Glutamatergic neuron (in vitro differentiated cells): ENCODE data around the gene CYP2A13. TPM values are rescaled to one million over a fixed set of nuclear protein-coding genes. Genes with fewer than 3 reads are reported as not detected.
"Not testable (repeated sequence)": the region's sequence is repeated elsewhere in the genome, so short reads cannot be mapped to it uniquely, and the experiment has no call there.

Source experiments
- DNase-seq: peaks from one replicate; pipeline ENCODE4 v3.0.0; 2022
- H3K27ac Mint-ChIP-seq: one replicate; pipeline ENCODE4 v1.8.0; 2020; ENCODE audit warnings: mild to moderate bottlenecking, mixed read lengths, inconsistent platforms; ENCODE audit not compliant: unreplicated experiment
- H3K27me3 Mint-ChIP-seq: one replicate; pipeline ENCODE4 v1.8.0; 2020; ENCODE audit warnings: mild to moderate bottlenecking, moderate library complexity, mixed read lengths, inconsistent platforms; ENCODE audit not compliant: unreplicated experiment
- H3K36me3 Mint-ChIP-seq: one replicate; pipeline ENCODE4 v1.8.0; 2020; ENCODE audit warnings: mild to moderate bottlenecking, mixed read lengths, inconsistent platforms; ENCODE audit not compliant: unreplicated experiment
- H3K4me1 Mint-ChIP-seq: one replicate; pipeline ENCODE4 v1.8.0; 2020; ENCODE audit warnings: mild to moderate bottlenecking, low read depth, mixed read lengths, inconsistent platforms; ENCODE audit not compliant: unreplicated experiment
- H3K4me3 Mint-ChIP-seq: one replicate; pipeline ENCODE4 v1.8.0; 2020; ENCODE audit warnings: mild to moderate bottlenecking, mixed read lengths, inconsistent platforms; ENCODE audit not compliant: unreplicated experiment
- H3K9me3 Mint-ChIP-seq: one replicate; pipeline ENCODE4 v1.8.0; 2020; ENCODE audit warnings: mild to moderate bottlenecking, moderate library complexity, mixed read lengths, inconsistent platforms; ENCODE audit not compliant: unreplicated experiment
- long read RNA-seq: library from polyadenylated mRNA; unstranded; transcript quantifications from one replicate; pipeline ENCODE4 v2.0.0, GENCODE V29; 2020; ENCODE audit not compliant: unreplicated experiment
- total RNA-seq: library from RNA; stranded (reverse); fragmentation: NEBNext Ultra II Directional; extraction: Animal tissue kit (Norgen Biotek cat#: 25700); gene quantifications from one replicate; pipeline ENCODE4 v1.2.1, GENCODE V29; 2021; ENCODE audit not compliant: unreplicated experiment
- TF ChIP-seq, protein P1 (sequence below): fragments of 200-600 bp; sonication (generic); IDR thresholded peaks from one replicate; pipeline ENCODE4 v1.5.0; 2021; ENCODE audit not compliant: partially characterized antibody, unreplicated experiment

Gene CYP2A13, protein sequence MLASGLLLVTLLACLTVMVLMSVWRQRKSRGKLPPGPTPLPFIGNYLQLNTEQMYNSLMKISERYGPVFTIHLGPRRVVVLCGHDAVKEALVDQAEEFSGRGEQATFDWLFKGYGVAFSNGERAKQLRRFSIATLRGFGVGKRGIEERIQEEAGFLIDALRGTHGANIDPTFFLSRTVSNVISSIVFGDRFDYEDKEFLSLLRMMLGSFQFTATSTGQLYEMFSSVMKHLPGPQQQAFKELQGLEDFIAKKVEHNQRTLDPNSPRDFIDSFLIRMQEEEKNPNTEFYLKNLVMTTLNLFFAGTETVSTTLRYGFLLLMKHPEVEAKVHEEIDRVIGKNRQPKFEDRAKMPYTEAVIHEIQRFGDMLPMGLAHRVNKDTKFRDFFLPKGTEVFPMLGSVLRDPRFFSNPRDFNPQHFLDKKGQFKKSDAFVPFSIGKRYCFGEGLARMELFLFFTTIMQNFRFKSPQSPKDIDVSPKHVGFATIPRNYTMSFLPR
- not detected for total RNA-seq
- long read RNA-seq: 0 reads

DNA sequence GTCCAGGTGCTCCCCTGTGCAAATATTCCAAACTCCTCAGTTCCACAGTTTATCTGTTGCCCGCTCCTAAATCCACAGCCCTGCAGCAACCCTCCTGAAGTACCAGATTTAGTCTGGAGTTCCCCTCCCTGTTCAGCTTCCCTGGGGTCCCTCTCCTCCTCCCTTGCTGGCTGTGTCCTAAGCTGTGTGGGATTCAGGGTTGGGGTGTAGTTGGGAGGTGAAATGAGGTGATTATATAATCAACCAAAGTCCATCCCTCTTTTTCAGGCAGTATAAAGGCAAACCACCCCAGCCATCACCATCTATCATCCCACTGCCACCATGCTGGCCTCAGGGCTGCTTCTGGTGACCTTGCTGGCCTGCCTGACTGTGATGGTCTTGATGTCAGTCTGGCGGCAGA, at the start of gene CYP2A13:
TSS of gene CYP2A13 (plus strand) at position 301 of the 400 bp plus-strand sequence. CDS start at position 322, 21 bp downstream.
- Mint-ChIP-seq H3K27me3 (peaks cover 25% of the 10 kb centered on the region), H3K36me3 (peaks cover 11% of the 10 kb centered on the region), H3K4me3 (no peak within 1 kb of the TSS), H3K4me1 (no peaks in the 10 kb centered on the region), H3K27ac (no peak within 1 kb of the TSS), H3K9me3 (peaks cover 6% of the 10 kb centered on the region)
- TF ChIP-seq, protein P1, sequence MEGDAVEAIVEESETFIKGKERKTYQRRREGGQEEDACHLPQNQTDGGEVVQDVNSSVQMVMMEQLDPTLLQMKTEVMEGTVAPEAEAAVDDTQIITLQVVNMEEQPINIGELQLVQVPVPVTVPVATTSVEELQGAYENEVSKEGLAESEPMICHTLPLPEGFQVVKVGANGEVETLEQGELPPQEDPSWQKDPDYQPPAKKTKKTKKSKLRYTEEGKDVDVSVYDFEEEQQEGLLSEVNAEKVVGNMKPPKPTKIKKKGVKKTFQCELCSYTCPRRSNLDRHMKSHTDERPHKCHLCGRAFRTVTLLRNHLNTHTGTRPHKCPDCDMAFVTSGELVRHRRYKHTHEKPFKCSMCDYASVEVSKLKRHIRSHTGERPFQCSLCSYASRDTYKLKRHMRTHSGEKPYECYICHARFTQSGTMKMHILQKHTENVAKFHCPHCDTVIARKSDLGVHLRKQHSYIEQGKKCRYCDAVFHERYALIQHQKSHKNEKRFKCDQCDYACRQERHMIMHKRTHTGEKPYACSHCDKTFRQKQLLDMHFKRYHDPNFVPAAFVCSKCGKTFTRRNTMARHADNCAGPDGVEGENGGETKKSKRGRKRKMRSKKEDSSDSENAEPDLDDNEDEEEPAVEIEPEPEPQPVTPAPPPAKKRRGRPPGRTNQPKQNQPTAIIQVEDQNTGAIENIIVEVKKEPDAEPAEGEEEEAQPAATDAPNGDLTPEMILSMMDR: no peak
- no peak for DNase-seq

DNA sequence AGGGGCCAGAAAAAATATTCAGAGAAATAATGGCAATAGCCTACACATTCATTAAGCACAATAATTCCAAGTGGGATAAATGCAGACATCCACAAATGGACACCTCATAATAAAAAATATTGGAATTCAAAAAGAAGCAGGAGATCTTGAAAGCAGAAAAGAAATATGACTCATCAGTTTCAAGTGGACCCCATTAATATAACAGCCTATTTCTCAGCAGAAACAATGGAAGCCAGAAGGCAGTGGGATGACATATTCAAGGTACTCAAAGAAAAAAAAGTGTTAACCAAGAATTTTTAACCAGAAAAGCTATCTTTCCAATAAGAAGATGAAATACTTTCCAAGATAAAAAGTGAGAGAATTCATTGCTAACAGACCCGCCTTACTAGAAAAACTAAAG, 48.4 kb upstream of the CYP2A13 start:
- no peaks in the 10 kb centered on the region for H3K4me1 Mint-ChIP-seq
- H3K9me3 Mint-ChIP-seq: no peaks in the 10 kb centered on the region
- TF ChIP-seq, protein P1: no peak
- no peak overlapping the region for H3K27ac Mint-ChIP-seq
- no peaks in the 10 kb centered on the region for H3K27me3 Mint-ChIP-seq
- DNase-seq: no peak
- no peaks in the 10 kb centered on the region for H3K36me3 Mint-ChIP-seq
- no peak overlapping the region for H3K4me3 Mint-ChIP-seq

DNA sequence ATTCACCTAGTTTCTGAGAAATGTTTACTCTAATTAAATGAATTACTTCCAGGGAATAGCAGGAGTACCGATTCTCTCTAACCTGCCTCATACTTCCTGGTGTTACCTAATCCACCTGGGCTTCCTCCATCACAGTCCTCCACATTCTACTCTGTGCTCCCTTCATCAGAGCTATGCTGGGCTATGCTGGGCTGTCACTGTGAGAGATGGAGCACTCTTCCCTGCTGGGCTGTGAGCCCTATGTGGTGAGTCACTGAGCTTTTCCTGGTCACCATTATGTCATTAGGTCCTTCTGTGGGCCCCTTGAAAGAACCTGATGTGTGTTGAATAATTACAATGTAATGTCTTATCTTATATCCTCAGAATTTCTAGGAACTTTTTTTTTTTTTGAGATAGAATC, 43.2 kb upstream of the CYP2A13 start:
- H3K4me3 Mint-ChIP-seq, H3K27ac Mint-ChIP-seq, DNase-seq, H3K27me3 Mint-ChIP-seq, H3K4me1 Mint-ChIP-seq, H3K9me3 Mint-ChIP-seq, H3K36me3 Mint-ChIP-seq: not testable (repeated sequence)

DNA sequence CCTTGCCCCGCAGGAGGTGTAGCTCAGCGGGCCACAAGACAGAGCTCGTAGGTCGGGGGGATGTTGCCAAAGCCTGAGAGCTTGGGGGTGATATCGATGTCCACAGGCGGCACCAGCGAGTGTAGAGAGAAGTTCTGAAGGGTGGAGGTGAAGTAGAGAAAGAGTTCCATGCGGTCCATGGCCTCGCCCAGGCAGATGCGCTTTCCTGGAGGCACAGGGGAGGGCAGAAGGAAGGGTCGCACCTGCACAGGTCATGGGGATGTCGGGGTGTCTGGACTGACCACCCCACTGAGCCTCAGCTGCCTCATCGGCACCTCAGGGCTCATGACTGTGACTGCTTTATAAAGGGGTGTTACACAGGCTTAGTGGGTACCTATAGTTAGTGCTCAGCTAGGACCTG, 37.8 kb upstream of the CYP2A13 start:
- no peak overlapping the region for H3K27ac Mint-ChIP-seq
- H3K9me3 Mint-ChIP-seq: peaks cover 2% of the 10 kb centered on the region
- TF ChIP-seq, protein P1: no peak
- H3K27me3 Mint-ChIP-seq: peaks cover 5% of the 10 kb centered on the region
- no peak overlapping the region for H3K4me3 Mint-ChIP-seq
- H3K36me3 Mint-ChIP-seq: no peaks in the 10 kb centered on the region
- no peaks in the 10 kb centered on the region for H3K4me1 Mint-ChIP-seq
- no peak for DNase-seq

DNA sequence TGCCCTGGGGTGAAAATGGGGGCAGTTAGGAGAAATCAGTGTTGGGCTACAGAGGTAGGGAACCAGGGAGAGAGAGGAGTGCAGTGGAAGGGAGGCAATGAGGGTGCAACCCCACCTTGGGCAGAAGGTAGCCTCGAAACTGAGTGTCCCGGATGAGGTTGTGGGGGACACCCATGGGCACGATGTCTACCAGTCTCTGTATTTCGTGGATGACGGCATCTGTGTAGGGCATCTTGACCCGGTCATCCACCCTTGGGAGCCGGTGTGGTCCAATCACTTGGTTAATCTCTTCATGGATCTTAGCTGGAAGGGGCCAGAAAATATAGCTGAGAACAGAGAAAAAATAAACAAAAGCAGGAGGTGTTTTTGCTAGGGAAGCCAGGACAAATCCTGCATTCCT, 36.1 kb upstream of the CYP2A13 start:
- not testable (repeated sequence) for H3K27ac Mint-ChIP-seq, DNase-seq, H3K36me3 Mint-ChIP-seq, H3K27me3 Mint-ChIP-seq, H3K9me3 Mint-ChIP-seq, H3K4me3 Mint-ChIP-seq, H3K4me1 Mint-ChIP-seq

DNA sequence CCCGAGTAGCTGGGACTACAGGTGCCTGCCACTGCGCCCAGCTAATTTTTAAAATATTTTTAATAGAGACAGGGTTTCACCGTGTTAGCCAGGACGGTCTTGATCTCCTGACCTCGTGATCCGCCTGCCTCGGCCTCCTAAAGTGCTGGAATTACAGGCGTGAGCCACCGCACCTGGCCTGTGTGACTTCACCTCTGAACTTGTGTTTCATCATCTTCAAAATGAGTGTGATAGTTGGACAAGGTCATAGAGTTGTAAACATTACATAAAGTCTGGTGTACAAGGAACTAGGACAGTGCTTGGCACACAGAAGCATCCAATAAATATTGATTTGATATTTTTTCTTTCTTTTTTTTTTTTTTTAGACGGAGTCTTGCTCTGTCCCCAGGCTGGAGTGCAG, 34.9 kb upstream of the CYP2A13 start:
- not testable (repeated sequence) for H3K27me3 Mint-ChIP-seq, H3K4me3 Mint-ChIP-seq, H3K4me1 Mint-ChIP-seq, H3K9me3 Mint-ChIP-seq, H3K27ac Mint-ChIP-seq, DNase-seq, H3K36me3 Mint-ChIP-seq
